Parathyroid adenoma (tissue), 2 donors: Measurements from ENCODE around the gene EFCAB14.
"Not testable (repeated sequence)": the region's sequence is repeated elsewhere in the genome, so short reads cannot be mapped to it uniquely, and the experiment has no call there.

Source experiments
- H2AFZ ChIP-seq: fragments of 300-600 bp; sonication (generic); one replicate; pipeline ENCODE4 v1.7.0; 2017; ENCODE audit warnings: antibody characterized with exemption, mild to moderate bottlenecking
- H3K27ac ChIP-seq: fragments of 300-600 bp; sonication (generic); one replicate; pipeline ENCODE4 v1.7.0; 2017
- H3K27me3 ChIP-seq: fragments of 300-600 bp; sonication (generic); one replicate; pipeline ENCODE4 v1.7.0; 2017; ENCODE audit warnings: low read length; ENCODE audit not compliant: control insufficient read depth, insufficient read depth
- H3K36me3 ChIP-seq: fragments of 300-600 bp; sonication (generic); one replicate; pipeline ENCODE4 v1.7.0; 2017; ENCODE audit warnings: low read length; ENCODE audit not compliant: control insufficient read depth, insufficient read depth
- H3K4me1 ChIP-seq: fragments of 300-600 bp; sonication (generic); one replicate; pipeline ENCODE4 v1.7.0; 2017; ENCODE audit warnings: control low read depth
- H3K4me2 ChIP-seq: fragments of 300-600 bp; sonication (generic); one replicate; pipeline ENCODE4 v1.7.0; 2017; ENCODE audit warnings: low read length
- H3K4me3 ChIP-seq: fragments of 300-600 bp; sonication (generic); one replicate; pipeline ENCODE4 v1.7.0; 2017; ENCODE audit warnings: low read depth, low read length
- H3K79me2 ChIP-seq: fragments of 300-600 bp; sonication (generic); one replicate; pipeline ENCODE4 v1.7.0; 2017; ENCODE audit warnings: control low read depth
- H3K9ac ChIP-seq: fragments of 300-600 bp; sonication (generic); one replicate; pipeline ENCODE4 v1.7.0; 2017; ENCODE audit warnings: mild to moderate bottlenecking
- H3K9me3 ChIP-seq: fragments of 300-600 bp; sonication (generic); one replicate; pipeline ENCODE4 v1.7.0; 2017; ENCODE audit warnings: low read length; ENCODE audit not compliant: control insufficient read depth
- TF ChIP-seq, protein P1 (sequence below): fragments of 300-600 bp; sonication (generic); IDR thresholded peaks from one replicate; pipeline ENCODE4 v1.7.0; 2017; ENCODE audit warnings: antibody characterized with exemption, mild to moderate bottlenecking
- donor health status: primary hyperparathyroidism.

Gene EFCAB14

DNA sequence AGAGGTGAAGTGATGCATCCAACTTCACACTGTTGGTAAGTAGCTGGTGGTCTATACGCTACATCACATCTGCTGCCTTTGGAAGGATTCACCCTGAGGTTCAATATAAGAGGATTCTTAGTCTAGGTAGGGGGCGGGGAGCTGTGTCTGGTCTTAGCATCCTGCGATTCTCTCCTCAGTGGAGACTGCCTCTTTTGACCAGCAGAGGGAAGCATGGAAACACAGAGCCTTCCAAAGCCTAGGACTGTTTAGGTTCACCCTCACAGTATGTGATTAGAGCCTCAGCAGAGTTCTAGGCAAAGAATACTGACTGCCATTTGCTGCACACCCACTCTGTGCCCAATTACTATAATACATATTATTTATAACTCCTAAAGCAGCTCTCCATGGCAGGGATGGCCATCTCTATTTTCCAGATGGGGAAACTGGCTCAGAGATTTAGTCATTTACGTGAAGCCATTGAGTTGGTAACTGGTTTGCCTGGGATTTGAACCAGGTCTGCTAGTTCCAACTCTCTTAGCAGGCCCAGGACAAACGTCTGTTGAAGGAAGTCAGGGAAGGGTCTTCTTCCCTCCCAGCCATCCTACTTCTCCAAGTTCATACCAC lies 28.9 kb upstream of the EFCAB14 start:
- Histone ChIP-seq H3K36me3 (no peaks in the 10 kb centered on the region), H3K4me2 (no peak overlapping the region), H3K27ac (no peak overlapping the region), H3K4me3 (no peak overlapping the region), H3K79me2 (no peaks in the 10 kb centered on the region), H3K9ac (no peak overlapping the region), H3K4me1 (no peaks in the 10 kb centered on the region), H3K27me3 (no peaks in the 10 kb centered on the region), H2AFZ (no peak overlapping the region), H3K9me3 (no peaks in the 10 kb centered on the region)
- TF ChIP-seq, protein P1, sequence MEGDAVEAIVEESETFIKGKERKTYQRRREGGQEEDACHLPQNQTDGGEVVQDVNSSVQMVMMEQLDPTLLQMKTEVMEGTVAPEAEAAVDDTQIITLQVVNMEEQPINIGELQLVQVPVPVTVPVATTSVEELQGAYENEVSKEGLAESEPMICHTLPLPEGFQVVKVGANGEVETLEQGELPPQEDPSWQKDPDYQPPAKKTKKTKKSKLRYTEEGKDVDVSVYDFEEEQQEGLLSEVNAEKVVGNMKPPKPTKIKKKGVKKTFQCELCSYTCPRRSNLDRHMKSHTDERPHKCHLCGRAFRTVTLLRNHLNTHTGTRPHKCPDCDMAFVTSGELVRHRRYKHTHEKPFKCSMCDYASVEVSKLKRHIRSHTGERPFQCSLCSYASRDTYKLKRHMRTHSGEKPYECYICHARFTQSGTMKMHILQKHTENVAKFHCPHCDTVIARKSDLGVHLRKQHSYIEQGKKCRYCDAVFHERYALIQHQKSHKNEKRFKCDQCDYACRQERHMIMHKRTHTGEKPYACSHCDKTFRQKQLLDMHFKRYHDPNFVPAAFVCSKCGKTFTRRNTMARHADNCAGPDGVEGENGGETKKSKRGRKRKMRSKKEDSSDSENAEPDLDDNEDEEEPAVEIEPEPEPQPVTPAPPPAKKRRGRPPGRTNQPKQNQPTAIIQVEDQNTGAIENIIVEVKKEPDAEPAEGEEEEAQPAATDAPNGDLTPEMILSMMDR = peak; percentile 68

- no peaks in the 10 kb centered on the region for H3K36me3 ChIP-seq
- no peaks in the 10 kb centered on the region for H3K9me3 ChIP-seq
- H3K4me1 ChIP-seq = no peaks in the 10 kb centered on the region
- H3K9ac ChIP-seq = no peak overlapping the region
- H3K27me3 ChIP-seq = no peaks in the 10 kb centered on the region
- no peak overlapping the region for H3K27ac ChIP-seq
- TF ChIP-seq, protein P1 = no peak
- no peak overlapping the region for H3K4me3 ChIP-seq
- H3K79me2 ChIP-seq = no peaks in the 10 kb centered on the region
- H2AFZ ChIP-seq = no peak overlapping the region
- no peak overlapping the region for H3K4me2 ChIP-seq
These were observed 23.2 kb upstream of the EFCAB14 start for GRCh38 chr1:46742069-46742468.

- H3K4me1 ChIP-seq = no peaks in the 10 kb centered on the region
- no peak overlapping the region for H3K9ac ChIP-seq
- H3K4me3 ChIP-seq = no peak overlapping the region
- no peaks in the 10 kb centered on the region for H3K9me3 ChIP-seq
- no peaks in the 10 kb centered on the region for H3K36me3 ChIP-seq
- H3K27me3 ChIP-seq = no peaks in the 10 kb centered on the region
- H2AFZ ChIP-seq = no peak overlapping the region
- H3K27ac ChIP-seq = no peak overlapping the region
- no peaks in the 10 kb centered on the region for H3K79me2 ChIP-seq
- no peak overlapping the region for H3K4me2 ChIP-seq
- TF ChIP-seq, protein P1 = no peak
These were observed 16.9 kb upstream of the EFCAB14 start for GRCh38 chr1:46735708-46736324.

GRCh38 chr1:46728327-46728873 lies 9.5 kb upstream of the EFCAB14 start:
- not testable (repeated sequence) for H3K4me1 ChIP-seq, H3K4me2 ChIP-seq, H3K4me3 ChIP-seq, H3K27me3 ChIP-seq, H2AFZ ChIP-seq, H3K27ac ChIP-seq, H3K36me3 ChIP-seq, H3K9me3 ChIP-seq, H3K79me2 ChIP-seq, H3K9ac ChIP-seq

DNA sequence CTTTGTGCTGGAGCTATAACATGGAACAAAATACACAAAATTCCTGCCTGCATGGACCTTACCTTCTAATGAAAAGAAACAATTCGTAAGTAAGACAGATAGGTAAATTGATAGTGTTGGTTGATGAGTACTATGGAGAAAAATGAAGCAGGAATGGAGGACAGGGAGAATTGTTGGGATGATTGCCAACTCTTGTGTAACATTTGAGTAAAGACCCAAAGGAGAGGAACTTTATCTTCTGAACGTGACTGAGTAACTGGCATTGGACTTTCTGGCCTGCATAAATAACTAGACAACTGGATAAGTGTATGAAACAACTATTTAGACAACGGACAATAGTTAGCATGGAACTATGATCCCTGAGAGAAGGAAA lies 6.8 kb upstream of the EFCAB14 start:
- Histone ChIP-seq H3K4me1 (no peaks in the 10 kb centered on the region), H2AFZ (no peak overlapping the region), H3K27me3 (no peaks in the 10 kb centered on the region), H3K9me3 (no peaks in the 10 kb centered on the region), H3K27ac (no peak overlapping the region), H3K4me3 (no peak overlapping the region), H3K4me2 (no peak overlapping the region), H3K36me3 (no peaks in the 10 kb centered on the region), H3K79me2 (no peaks in the 10 kb centered on the region), H3K9ac (no peak overlapping the region)
- TF ChIP-seq, protein P1 = no peak
